BLaER1 treated with 17β-estradiol and CSF1 and Interleukin-3, amounts not matched to agents 10 nM and 100 nM (cell line): ENCODE results near the gene PRR30.
A peak's percentile ranks its signal among the peaks of the same experiment; 100 is the strongest.

Experiments used
- H3K27ac ChIP-seq, 11 experiments: shearing (Covaris generic); formaldehyde crosslinking; 2 replicates each; pipeline ENCODE4 v1.8.1; 2022
- H3K27me3 ChIP-seq, 11 experiments: shearing (Covaris generic); formaldehyde crosslinking; 2 replicates each; pipeline ENCODE4 v1.8.1; 2022
- H3K36me3 ChIP-seq, 11 experiments: shearing (Covaris generic); formaldehyde crosslinking; 2 replicates each; pipeline ENCODE4 v1.8.1; 2022
- H3K4me1 ChIP-seq, 10 experiments: shearing (Covaris generic); formaldehyde crosslinking; 2 replicates each; pipeline ENCODE4 v1.8.1; 2022
- H3K4me2 ChIP-seq, 11 experiments: shearing (Covaris generic); formaldehyde crosslinking; 2 replicates each; pipeline ENCODE4 v1.8.1; 2022
- H3K4me3 ChIP-seq, 10 experiments: shearing (Covaris generic); formaldehyde crosslinking; 2 replicates each; pipeline ENCODE4 v1.8.1; 2022
- H3K9ac ChIP-seq, 11 experiments: shearing (Covaris generic); formaldehyde crosslinking; 2 replicates each; pipeline ENCODE4 v1.8.1; 2022
- H3K9me3 ChIP-seq, 11 experiments: shearing (Covaris generic); formaldehyde crosslinking; replicated peaks in 1 of 11; 2 replicates each; pipeline ENCODE4 v1.8.1; 2022
- H4K20me1 ChIP-seq, 11 experiments: shearing (Covaris generic); formaldehyde crosslinking; 2 replicates each; pipeline ENCODE4 v1.8.1; 2022
- Cebpa-rat ChIP-seq, 11 experiments: shearing (Covaris generic); IDR thresholded peaks; 2 replicates each; pipeline ENCODE4 v1.8.1; 2022

PRR30 gene

GRCh38 chr2:27088634-27089033 is 50.6 kb downstream of the PRR30 start:
- no peaks in the 10 kb centered on the region for H3K9me3 ChIP-seq
- H3K4me3 ChIP-seq, result no peak overlapping the region
- H3K9ac ChIP-seq, result no peak overlapping the region
- H3K4me2 ChIP-seq, result peak overlapping the region in 5 of 11 experiments; percentile 11 to 99 (median 88); a peak in 4 of 22 replicates
- no peak overlapping the region for H3K27ac ChIP-seq
- peaks cover 30 to 76% (median 60%) of the 10 kb centered on the region in 10 experiments for H3K4me1 ChIP-seq
- H3K27me3 ChIP-seq, result no peaks in the 10 kb centered on the region
- peaks cover 5 to 19% (median 12%) of the 10 kb centered on the region in 11 experiments; a peak in 17 of 22 replicates for H3K36me3 ChIP-seq
- H4K20me1 ChIP-seq, result peaks cover 0 to 34% (median 16%) of the 10 kb centered on the region in 11 experiments; a peak in 12 of 22 replicates
- TF ChIP-seq Cebpa-rat (IDR thresholded peaks at IDR 0.05), result no peak

GRCh38 chr2:27087823-27088410 is 51.3 kb downstream of the PRR30 start:
- no peaks in the 10 kb centered on the region for H3K27me3 ChIP-seq
- peaks cover 37 to 81% (median 67%) of the 10 kb centered on the region in 10 experiments for H3K4me1 ChIP-seq
- H4K20me1 ChIP-seq, result peaks cover 0 to 41% (median 23%) of the 10 kb centered on the region in 11 experiments; a peak in 13 of 22 replicates
- peaks cover 12 to 26% (median 19%) of the 10 kb centered on the region in 11 experiments for H3K36me3 ChIP-seq
- no peaks in the 10 kb centered on the region for H3K9me3 ChIP-seq
- H3K4me2 ChIP-seq, result peak overlapping the region in 8 of 11 experiments; percentile 88 to 99 (median 95); a peak in 13 of 22 replicates
- H3K9ac ChIP-seq, result no peak overlapping the region
- no peak overlapping the region for H3K27ac ChIP-seq
- no peak overlapping the region for H3K4me3 ChIP-seq
- no peak for TF ChIP-seq Cebpa-rat (IDR thresholded peaks at IDR 0.05)
